ENCODE data around the gene SELPLG. TPM values are rescaled to one million over a fixed set of nuclear protein-coding genes. Genes with fewer than 3 reads are reported as not detected.

Gene SELPLG
- total RNA-seq, 4 donors from 2014 or later = 7.2 to 15.7 (median 10.0) TPM

GRCh38 chr12:108599948-108600701 lies 33.6 kb downstream of the SELPLG start:
- TF ChIP-seq POLR2A (IDR thresholded peaks at IDR 0.05; ENCODE audit: low read depth) = no peak
- DNase-seq (ENCODE audit: extremely low spot score) = no peak

DNA sequence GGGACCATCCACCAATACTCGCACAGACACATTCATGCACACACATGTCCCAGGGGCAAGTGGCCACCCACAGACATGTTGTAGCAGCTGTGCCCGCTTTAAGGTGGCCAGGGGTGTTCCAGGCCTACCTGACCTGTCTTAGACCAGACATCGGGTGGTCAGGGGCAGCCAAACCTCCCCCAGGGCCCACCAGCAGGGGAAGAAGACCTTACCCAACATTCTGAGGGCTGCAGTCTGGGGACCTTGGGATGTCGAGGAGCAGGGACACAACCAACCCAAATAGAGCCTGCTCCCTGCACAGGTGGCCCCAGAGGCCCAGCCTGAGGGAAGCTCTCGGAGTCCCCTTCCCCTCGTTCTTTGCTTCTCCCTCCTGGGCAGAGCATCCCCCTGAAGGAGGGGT lies 34.2 kb downstream of the SELPLG start:
- H3K9me3 ChIP-seq = no peaks in the 10 kb centered on the region
- TF ChIP-seq POLR2AphosphoS5 (IDR thresholded peaks at IDR 0.05) (no peak), EP300 (IDR thresholded peaks at IDR 0.05) (no peak), POLR2A (IDR thresholded peaks at IDR 0.05; ENCODE audit: low read depth) (no peak), CTCF (IDR thresholded peaks at IDR 0.05) (no peak)
- 82% methylated on average over 5 of the region's 6 CpGs for WGBS
- H3K4me3 ChIP-seq = no peak overlapping the region
- H3K36me3 ChIP-seq = no peaks in the 10 kb centered on the region
- H3K27me3 ChIP-seq = peaks cover 0 to 12% (median 0%) of the 10 kb centered on the region in 4 donors
- no peak for DNase-seq (ENCODE audit: extremely low spot score)
- no peak overlapping the region for H3K27ac ChIP-seq (replicated peaks in 1 of 4)
- intact Hi-C loops (cut with DNase I) = no loop called here
- H3K4me1 ChIP-seq = peaks cover 0 to 11% (median 2%) of the 10 kb centered on the region in 4 donors

More at GRCh38 chr12:108599948-108600701, 33.6 kb downstream of the SELPLG start:
- Histone ChIP-seq H3K4me1 (peaks cover 0 to 11% (median 2%) of the 10 kb centered on the region in 4 donors), H3K27me3 (peaks cover 0 to 12% (median 0%) of the 10 kb centered on the region in 4 donors), H3K36me3 (no peaks in the 10 kb centered on the region), H3K27ac (replicated peaks in 1 of 4) (no peak overlapping the region), H3K4me3 (no peak overlapping the region), H3K9me3 (no peaks in the 10 kb centered on the region)
- 90% methylated on average over 10 of the region's 10 CpGs for WGBS
- intact Hi-C loops (cut with DNase I) = no loop called here

DNA sequence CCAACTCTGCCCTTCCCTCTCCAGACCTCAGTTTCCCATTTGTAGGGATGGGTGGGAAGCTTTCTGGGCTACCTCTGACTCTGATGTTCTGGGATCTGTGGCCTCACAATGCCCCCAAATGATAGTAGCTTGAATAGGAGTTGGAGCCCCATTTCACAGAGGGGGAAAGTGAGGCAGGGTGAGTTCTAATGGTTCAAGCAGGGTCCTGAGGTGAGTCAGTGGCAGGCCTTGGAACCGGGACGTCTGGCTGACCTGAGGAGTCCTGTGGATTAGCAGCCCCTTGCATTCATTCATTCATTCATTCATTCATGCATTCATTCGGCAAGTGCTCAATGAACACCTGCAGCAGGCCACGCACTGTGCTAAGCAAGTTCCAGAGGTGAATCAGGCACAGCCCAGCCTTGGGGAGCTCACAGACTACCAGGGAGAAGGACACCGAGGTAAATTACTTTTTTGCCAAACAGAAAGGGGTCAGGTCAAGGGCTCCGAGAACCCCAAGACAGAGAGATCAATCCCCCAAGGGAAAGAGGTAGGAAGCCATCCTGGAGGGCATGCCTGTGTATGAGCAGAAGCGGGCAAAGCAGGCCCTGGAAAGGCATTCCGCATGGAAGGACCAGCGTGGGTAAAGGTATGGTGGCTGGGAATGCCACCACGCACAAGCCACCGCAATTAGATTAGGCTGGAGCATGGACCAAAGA lies 35.0 kb downstream of the SELPLG start:
- intact Hi-C loops (cut with DNase I) = no loop called here
- Histone ChIP-seq H3K36me3 (no peaks in the 10 kb centered on the region), H3K9me3 (no peaks in the 10 kb centered on the region), H3K27me3 (peaks cover 0 to 10% (median 0%) of the 10 kb centered on the region in 4 donors), H3K4me3 (peak overlapping the region in 1 of 4 donors; percentile 23), H3K4me1 (peaks cover 0 to 11% (median 2%) of the 10 kb centered on the region in 4 donors), H3K27ac (replicated peaks in 1 of 4) (no peak overlapping the region)
- TF ChIP-seq EP300 (IDR thresholded peaks at IDR 0.05) = no peak
- no peak for TF ChIP-seq POLR2A (IDR thresholded peaks at IDR 0.05; ENCODE audit: low read depth)
- no peak for TF ChIP-seq POLR2AphosphoS5 (IDR thresholded peaks at IDR 0.05)
- no peak for TF ChIP-seq CTCF (IDR thresholded peaks at IDR 0.05)
- WGBS = 94% methylated on average over 11 of the region's 11 CpGs
- no peak for DNase-seq (ENCODE audit: extremely low spot score)

DNA sequence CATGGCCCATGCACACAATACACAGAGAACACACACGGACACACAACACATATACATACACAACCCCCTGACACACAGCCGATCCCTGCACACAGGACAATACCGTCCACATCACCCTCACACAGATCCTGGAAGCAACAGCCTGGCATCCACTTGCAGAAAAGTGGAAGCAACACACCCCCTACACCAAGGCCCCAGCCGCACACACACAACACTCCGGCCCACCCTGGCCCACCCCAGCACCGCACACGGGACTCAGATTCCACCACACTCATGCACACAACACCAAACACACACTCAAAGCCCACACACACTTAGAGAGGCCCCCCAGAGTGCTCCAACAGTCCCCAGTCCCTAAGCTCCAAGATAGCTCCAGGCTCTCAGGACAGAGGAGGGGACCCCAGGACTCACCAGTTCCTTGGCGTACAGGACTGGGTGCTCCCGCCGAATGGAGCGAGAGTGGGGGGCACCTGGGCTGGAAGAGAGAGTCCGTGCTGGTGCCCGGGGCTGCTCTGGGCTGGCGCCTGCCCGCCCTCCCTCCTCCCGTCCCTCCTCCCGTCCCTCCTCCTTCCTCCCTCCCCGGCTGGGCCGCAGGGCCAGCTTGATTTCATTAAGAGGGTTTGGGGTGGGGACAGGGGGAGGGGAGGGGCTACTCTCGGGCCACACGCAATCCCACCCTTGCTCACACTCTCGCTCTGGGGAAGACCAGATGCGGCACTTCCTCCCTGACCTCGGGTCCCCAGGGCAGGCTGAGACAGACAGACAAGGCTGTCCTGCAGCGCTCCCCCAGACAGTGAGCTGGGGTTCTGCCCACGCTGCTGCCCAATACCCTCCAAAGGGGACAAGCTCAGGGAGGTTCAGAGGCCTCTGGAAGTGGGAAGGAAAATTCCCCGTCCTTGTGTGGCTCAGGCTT lies 35.9 kb downstream of the SELPLG start, which contains the start of gene TMEM119:
TSS of gene TMEM119 (minus strand) at position 526 of the 913 bp plus-strand sequence. CDS start 5,701 bp downstream, outside the sequence.
- intact Hi-C loops (cut with DNase I) = no loop called here
- no peaks in the 10 kb centered on the region for H3K36me3 ChIP-seq
- 31% methylated on average over 18 of the region's 27 CpGs for WGBS
- peaks cover 0 to 9% (median 0%) of the 10 kb centered on the region in 4 donors for H3K27me3 ChIP-seq
- DNase-seq (ENCODE audit: extremely low spot score) = no peak
- H3K27ac ChIP-seq (replicated peaks in 1 of 4) = no peak within 1 kb of the TSS
- TF ChIP-seq CTCF (IDR thresholded peaks at IDR 0.05) (no peak), POLR2A (IDR thresholded peaks at IDR 0.05; ENCODE audit: low read depth) (no peak), POLR2AphosphoS5 (IDR thresholded peaks at IDR 0.05) (no peak), EP300 (IDR thresholded peaks at IDR 0.05) (no peak)
- H3K4me3 ChIP-seq = peak within 1 kb of the TSS; percentile 23 to 49 (median 36)
- H3K4me1 ChIP-seq = peaks cover 0 to 11% (median 2%) of the 10 kb centered on the region in 4 donors
- H3K9me3 ChIP-seq = no peaks in the 10 kb centered on the region
